HG02623 (cell line): ENCODE results near the gene SLC29A1.

Source experiments
- ATAC-seq: cut with Tn5 transposase; IDR thresholded peaks from one replicate; pipeline ENCODE4 v1.9.1; 2021; ENCODE audit warnings: moderate library complexity; ENCODE audit not compliant: unreplicated experiment

SLC29A1 gene

GRCh38 chr6:44265007-44265721 lies 41.8 kb downstream of the SLC29A1 start, which contains the start of gene NFKBIE:
TSS of gene NFKBIE (minus strand) at chr6:44265551. CDS start at chr6:44265346, 205 bp downstream.
- ATAC-seq = peak; percentile 45

- no peak for ATAC-seq
These were observed 42.4 kb downstream of the SLC29A1 start for GRCh38 chr6:44265722-44266233.

- no peak for ATAC-seq
These were observed 43.0 kb downstream of the SLC29A1 start for GRCh38 chr6:44266347-44266746.

GRCh38 chr6:44267252-44267651 lies 43.9 kb downstream of the SLC29A1 start:
- no peak for ATAC-seq

GRCh38 chr6:44268095-44268628 lies 44.8 kb downstream of the SLC29A1 start:
- no peak for ATAC-seq

GRCh38 chr6:44269178-44269920 lies 46.0 kb downstream of the SLC29A1 start:
- ATAC-seq = no peak

GRCh38 chr6:44269921-44270525 lies 46.6 kb downstream of the SLC29A1 start, which contains the start of gene TMEM151B:
TSS of gene TMEM151B (plus strand) at chr6:44270450. CDS start at chr6:44270743, 293 bp downstream.
- no peak for ATAC-seq

- no peak for ATAC-seq
These were observed 47.4 kb downstream of the SLC29A1 start for GRCh38 chr6:44270526-44271405.

DNA sequence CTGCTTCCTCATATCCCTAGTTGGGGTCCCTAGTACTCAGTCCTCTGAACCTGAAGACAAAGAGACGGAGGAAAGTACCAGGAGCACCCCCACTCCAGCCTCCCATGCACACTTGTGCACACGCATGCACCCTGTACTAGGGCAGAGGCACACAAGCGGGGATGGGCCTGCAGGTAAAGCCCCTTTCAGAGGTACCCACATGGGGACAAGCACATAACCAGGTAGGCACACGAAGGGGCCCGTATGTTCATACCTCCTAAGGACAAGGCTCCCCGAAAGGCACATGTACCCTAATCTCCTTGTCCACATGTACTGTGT lies 48.0 kb downstream of the SLC29A1 start:
- no peak for ATAC-seq

GRCh38 chr6:44271914-44272313 lies 48.5 kb downstream of the SLC29A1 start:
- no peak for ATAC-seq

DNA sequence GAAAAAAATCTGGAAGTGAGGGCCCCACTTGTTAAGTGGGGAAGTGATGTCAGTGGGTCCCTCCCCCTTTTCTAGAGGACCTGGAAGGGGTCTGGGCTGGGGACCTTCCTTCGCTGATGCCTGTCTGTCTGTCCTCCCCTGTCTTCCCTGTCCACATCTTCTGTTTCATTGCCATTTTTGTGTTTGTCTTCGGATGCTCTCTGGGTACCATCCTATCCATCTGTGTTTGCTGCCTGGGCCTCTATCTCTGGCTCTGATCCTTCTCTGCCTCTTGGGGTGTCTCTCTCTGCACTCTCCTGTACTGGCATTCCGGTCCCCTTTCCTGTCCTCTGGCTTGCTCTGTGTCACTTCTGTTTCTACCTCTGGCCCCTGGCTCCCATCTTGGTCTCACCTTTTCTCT lies 49.1 kb downstream of the SLC29A1 start:
- no peak for ATAC-seq

- ATAC-seq = no peak
These were observed 49.7 kb downstream of the SLC29A1 start for GRCh38 chr6:44272999-44273566.

GRCh38 chr6:44273617-44274016 lies 50.2 kb downstream of the SLC29A1 start:
- ATAC-seq = no peak

DNA sequence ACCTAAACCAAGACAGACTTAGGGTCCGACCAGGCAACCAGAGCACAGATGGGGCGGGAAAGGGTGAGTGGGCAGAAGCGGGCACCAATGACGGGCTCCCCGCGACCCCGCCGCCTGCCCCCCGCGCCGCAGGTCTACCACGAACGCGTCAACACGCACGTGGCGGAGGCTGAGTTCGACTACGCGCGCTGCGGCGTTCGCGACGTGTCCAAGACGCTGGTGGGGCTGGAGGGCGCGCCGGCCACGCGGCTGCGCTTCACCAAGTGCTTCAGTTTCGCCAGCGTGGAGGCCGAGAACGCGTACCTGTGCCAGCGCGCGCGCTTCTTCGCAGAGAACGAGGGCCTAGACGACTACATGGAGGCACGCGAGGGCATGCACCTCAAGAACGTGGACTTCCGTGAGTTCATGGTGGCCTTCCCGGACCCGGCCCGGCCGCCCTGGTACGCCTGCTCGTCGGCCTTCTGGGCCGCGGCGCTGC lies 51.9 kb downstream of the SLC29A1 start:
- no peak for ATAC-seq

DNA sequence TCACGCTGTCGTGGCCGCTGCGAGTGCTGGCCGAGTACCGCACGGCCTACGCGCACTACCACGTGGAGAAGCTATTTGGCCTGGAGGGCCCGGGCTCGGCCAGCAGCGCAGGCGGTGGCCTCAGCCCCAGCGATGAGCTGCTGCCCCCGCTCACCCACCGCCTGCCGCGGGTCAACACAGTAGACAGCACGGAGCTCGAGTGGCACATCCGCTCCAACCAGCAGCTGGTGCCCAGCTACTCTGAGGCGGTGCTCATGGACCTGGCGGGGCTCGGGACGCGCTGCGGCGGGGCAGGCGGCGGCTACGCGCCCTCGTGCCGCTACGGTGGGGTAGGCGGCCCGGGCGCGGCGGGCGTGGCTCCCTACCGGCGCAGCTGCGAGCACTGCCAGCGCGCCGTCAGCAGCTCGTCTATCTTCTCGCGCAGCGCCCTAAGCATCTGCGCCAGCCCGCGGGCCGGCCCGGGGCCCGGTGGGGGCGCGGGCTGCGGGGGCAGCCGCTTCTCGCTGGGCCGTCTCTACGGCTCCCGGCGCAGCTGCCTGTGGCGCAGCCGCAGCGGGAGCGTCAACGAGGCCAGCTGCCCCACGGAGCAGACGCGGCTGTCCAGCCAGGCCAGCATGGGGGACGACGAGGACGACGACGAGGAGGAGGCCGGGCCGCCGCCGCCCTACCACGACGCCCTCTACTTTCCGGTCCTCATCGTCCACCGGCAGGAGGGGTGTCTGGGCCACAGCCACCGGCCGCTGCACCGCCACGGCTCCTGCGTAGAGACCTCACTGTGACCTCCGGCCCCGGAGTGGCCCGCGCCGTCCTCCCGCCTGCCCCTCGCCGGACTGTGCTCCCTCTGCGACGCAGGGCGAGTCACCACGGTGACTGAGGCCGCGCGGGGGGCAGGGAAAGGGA lies 52.6 kb downstream of the SLC29A1 start:
- ATAC-seq = no peak

GRCh38 chr6:44276667-44277640 lies 53.6 kb downstream of the SLC29A1 start:
- no peak for ATAC-seq

DNA sequence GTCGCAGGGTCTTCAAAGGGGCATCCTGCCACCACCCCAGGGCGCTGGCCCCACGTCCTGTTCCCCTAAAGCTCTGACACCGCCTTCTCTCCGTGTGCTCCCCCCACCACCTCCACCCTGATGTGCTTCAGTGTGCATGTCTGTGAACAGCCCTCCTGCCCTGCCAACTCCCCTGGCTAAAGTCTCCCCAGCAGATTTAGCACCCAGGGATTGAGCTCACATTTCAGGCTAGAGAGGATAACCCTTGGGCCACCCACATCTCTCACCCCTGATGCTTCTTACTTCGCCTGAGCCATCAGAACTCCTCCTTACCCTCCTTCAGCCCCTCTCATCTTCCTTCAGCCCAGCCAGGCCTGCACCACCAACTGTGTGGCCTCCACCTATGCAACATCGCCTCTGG lies 54.4 kb downstream of the SLC29A1 start:
- no peak for ATAC-seq

GRCh38 chr6:44278315-44278714 lies 54.9 kb downstream of the SLC29A1 start:
- no peak for ATAC-seq
